A549 treated with Mapracorat at 1 μM for 4 hours (cell line): Measurements from ENCODE around the gene DENND5B. TPM values are rescaled to one million over a fixed set of nuclear protein-coding genes. Genes with fewer than 3 reads are reported as not detected.

Experiments used
- total RNA-seq: library from RNA; stranded (reverse); fragments of 200-300 nt; extraction: Qiagen RNA extraction; gene quantifications from 5 replicates; pipeline ENCODE4 v1.2.3, GENCODE V29; 2022

Gene DENND5B
- total RNA-seq, result 10.5 to 15.4 TPM (median 14.2 TPM) in 5 replicates

DNA sequence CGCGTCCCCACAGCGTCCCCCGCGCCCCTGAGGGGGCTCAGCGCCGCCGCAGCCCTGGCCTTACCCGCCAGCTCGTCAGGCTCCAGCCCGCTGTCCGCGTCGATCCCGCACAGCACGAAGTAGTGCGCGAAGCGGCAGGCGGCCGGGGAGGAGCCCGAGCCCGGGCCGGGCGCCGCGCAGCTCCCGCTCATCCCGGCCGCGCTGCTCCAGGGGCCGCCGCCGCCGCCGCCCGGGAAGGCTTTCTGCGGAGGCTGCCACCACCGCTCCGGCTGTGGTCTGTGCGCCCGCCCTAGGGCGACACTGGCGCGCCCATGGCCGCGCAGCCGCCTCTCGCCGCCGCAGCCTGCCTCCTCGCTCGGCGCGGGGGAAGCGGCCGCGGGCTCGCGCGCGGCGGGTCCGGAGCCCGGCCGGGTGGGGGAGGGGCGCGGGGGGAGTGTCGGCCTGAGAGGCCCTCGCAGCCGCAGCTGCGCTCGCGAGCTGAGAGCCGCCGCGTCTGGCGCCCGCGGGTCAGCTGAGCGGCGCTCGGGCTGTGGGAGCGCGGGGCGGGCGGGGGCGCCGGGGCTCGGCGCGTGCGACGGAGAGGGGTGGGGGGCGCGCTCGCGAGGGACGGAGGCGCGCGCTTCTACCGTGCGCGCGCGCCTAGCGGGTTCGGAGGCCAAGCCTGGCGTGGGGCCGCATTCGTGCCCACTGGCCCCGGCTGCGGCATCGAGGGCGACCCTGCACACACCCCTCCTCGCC, at the start of gene DENND5B:
DENND5B (minus strand) TSS at position 495 of the 738 bp plus-strand sequence; CDS start at position 191, 304 bp downstream.

Other genes with a start within 250 kb of the DENND5B start
- 0.58 to 1.4 TPM (median 0.79 TPM) in 5 replicates for gene ETFBKMT, start 68.6 kb upstream of the DENND5B start, total RNA-seq
- gene AMN1, start 137.9 kb upstream of the DENND5B start, total RNA-seq, result 9.0 to 11.4 TPM (median 9.8 TPM) in 5 replicates